Activated CD8-positive, alpha-beta memory T cell treated with anti-CD3 and anti-CD28 coated beads, Interleukin-2, amount 50 U/mL, for 48 hours (primary cell): ENCODE measurements around the gene GIMAP6.
"Not testable (repeated sequence)": the region's sequence is repeated elsewhere in the genome, so short reads cannot be mapped to it uniquely, and the experiment has no call there.

Source experiments
- DNase-seq: peaks from one replicate; pipeline ENCODE4 v3.0.0-alpha.2; 2020

The GIMAP6 gene

DNA sequence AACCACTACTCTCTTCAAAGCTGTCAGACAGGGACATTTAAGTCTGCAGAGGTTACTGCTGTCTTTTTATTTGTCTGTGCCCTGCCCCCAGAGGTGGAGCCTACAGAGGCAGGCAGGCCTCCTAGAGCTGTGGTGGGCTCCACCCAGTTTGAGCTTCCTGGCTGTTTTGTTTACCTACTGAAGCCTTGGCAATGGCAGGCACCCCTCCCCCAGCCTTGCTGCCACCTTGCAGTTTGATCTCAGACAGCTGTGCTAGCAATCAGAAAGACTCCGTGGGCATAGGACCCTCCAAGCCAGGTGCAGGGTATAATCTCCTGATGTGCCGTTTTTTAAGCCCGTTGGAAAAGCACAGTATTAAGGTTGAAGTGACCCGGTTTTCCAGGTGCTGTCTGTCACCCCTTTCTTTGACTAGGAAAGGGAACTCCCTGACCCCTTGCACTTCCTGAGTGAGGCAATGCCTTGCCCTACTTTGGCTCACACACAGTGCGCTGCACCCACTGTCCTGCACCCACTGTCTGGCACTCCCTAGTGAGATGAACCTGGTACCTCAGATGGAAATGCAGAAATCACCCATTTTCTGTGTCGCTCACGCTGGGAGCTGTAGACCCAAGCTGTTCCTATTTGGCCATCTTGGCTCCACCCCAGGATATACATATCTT lies 52.1 kb downstream of the GIMAP6 start:
- DNase-seq, result not testable (repeated sequence)
